ENCODE measurements around the gene GREM2.

DNA sequence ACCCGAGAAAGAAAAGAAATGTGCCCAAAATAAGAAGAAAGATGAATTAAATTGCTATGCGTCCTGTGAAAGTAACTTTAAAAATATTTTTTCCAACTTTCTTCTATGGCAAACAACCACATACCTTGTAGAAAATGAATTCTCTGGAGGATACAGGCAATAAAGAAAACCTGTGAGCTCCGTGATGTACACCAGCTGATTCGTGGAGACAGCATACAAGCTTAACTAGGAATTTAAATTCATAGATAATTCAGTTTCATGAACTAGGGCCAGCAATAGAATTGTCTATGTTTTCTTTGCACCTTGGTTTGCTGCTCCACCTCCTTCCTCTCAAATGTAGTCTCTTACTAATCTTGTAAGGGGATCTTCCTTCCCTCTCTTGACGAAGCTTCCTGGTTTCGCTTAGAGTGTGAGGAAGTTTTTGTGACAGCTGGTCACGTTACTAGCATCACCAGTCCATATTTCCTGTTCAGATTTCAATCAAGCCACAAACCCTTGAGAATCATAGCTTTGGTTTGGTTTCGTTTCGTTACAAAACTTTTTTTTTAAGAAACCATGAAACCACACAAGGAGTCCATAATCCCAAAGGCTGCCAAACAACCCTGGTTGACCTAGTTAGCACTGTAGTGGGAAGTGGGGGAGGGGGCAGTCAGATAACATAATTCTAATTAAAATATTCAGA, 35.8 kb downstream of the GREM2 start:
- TF ChIP-seq CEBPB (IDR thresholded peaks at IDR 0.05) (no peak), RAD21 (IDR thresholded peaks at IDR 0.05; ENCODE audit: low read depth) (no peak), ZBTB7A (IDR thresholded peaks at IDR 0.05; ENCODE audit: low read depth) (no peak), TEAD4 (IDR thresholded peaks at IDR 0.05) (no peak)
- TF ChIP-seq, protein P1, sequence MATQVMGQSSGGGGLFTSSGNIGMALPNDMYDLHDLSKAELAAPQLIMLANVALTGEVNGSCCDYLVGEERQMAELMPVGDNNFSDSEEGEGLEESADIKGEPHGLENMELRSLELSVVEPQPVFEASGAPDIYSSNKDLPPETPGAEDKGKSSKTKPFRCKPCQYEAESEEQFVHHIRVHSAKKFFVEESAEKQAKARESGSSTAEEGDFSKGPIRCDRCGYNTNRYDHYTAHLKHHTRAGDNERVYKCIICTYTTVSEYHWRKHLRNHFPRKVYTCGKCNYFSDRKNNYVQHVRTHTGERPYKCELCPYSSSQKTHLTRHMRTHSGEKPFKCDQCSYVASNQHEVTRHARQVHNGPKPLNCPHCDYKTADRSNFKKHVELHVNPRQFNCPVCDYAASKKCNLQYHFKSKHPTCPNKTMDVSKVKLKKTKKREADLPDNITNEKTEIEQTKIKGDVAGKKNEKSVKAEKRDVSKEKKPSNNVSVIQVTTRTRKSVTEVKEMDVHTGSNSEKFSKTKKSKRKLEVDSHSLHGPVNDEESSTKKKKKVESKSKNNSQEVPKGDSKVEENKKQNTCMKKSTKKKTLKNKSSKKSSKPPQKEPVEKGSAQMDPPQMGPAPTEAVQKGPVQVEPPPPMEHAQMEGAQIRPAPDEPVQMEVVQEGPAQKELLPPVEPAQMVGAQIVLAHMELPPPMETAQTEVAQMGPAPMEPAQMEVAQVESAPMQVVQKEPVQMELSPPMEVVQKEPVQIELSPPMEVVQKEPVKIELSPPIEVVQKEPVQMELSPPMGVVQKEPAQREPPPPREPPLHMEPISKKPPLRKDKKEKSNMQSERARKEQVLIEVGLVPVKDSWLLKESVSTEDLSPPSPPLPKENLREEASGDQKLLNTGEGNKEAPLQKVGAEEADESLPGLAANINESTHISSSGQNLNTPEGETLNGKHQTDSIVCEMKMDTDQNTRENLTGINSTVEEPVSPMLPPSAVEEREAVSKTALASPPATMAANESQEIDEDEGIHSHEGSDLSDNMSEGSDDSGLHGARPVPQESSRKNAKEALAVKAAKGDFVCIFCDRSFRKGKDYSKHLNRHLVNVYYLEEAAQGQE (IDR thresholded peaks at IDR 0.05; ENCODE audit: low read depth): no peak
